CD1c-positive myeloid dendritic cell (primary cell): ENCODE measurements around the gene RFX5.
A peak's percentile ranks its signal among the peaks of the same experiment; 100 is the strongest.

Experiments used
- DNase-seq: peaks from one replicate; pipeline ENCODE4 v3.0.0-alpha.2; 2016; ENCODE audit errors: extremely low spot score

RFX5 gene

DNA sequence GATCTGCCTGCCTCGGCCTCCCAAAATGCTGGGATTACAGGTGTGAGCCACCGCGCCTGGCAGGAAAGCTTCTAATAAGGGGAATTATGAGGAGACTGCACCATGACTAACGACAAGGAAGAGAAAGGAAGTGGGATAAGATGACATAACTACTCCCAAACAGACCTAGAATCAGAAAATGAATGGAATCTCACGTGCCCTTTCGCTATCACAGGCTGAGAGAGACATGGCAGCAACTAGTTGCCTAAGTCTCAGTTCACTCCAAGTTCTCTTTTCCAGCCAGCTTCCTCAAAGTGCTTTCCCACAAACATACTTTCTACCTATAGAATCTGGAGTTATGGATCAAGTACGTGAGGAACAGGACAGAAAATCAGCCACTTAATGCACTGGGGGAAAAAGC lies 21.8 kb downstream of the RFX5 start:
- DNase-seq: peak; percentile 85

DNA sequence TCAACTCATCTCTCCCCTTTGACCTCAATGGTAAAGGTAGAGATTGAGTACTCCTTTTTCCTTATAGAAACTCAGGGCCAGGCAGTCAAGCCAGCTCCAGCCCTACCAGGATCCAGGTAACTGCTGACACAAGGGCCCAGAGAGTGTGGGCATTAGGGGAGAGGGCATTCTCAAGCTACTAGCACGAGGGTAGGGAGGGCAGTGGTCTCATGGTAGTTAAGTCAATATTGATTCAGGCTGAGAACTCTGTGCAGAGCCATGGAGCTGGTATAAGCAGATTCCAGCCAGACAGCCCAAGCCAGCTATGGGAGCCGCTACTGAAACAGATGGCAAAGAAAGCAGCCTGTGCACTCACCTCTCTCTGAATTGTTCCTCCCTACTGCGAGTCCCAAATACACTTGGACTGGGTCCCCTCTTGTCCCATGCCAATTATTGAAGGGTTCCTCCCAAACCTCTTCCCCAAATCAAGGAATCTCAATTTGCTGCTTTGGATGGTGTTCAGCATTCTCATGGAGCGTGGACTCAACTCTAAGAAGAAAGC lies 22.6 kb downstream of the RFX5 start:
- no peak for DNase-seq

DNA sequence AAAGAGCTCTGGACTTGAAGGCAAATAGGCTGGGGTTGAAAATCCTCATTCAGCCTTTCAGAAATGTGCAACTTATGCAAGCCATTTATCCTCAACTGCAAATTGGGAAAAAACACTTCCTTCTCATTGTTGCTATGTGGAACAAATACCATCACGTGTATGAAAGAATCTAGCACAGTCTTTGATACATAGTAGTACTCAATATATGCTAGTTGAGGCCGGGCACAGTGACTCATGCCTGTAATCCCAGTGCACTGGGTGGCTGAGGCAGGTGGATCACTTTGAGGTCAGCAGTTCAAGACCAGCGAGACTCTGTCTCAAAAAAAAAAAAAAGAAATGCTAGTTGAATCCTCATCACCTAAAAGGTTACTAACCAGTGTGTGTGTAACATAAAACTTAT lies 28.1 kb downstream of the RFX5 start:
- DNase-seq: no peak

DNA sequence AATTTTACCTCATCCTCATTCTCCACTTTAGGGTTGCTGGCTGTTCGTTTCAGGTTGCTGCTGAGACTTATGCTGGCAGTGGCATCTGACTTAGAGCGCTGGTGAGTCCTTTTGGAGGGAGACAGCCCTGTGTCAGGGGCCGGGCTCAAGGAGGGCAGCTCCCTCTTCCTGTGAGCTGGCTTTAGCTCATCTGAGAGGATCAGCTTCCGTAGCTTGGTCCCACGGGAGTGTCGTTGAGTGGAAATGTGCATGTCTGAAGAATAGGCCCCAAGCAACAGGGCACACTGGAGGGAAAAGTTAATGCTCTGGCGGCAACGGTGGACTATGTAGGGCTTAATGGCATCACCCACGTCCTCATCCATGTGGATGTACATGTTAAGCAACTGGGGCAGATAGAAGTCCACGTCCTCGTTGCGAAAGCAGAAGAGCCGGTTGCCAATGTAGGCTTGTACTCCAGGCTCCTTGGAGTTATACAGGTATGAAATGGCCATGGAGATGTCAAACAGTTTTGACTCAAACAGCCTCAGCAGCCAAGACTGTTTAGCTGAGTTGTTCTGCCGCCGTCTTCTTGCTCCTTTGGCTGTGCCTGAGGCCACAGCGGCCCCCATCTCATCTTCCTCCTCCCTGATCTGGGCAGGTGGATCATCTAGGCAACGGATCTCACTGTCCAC lies 31.4 kb downstream of the RFX5 start:
- no peak for DNase-seq

DNA sequence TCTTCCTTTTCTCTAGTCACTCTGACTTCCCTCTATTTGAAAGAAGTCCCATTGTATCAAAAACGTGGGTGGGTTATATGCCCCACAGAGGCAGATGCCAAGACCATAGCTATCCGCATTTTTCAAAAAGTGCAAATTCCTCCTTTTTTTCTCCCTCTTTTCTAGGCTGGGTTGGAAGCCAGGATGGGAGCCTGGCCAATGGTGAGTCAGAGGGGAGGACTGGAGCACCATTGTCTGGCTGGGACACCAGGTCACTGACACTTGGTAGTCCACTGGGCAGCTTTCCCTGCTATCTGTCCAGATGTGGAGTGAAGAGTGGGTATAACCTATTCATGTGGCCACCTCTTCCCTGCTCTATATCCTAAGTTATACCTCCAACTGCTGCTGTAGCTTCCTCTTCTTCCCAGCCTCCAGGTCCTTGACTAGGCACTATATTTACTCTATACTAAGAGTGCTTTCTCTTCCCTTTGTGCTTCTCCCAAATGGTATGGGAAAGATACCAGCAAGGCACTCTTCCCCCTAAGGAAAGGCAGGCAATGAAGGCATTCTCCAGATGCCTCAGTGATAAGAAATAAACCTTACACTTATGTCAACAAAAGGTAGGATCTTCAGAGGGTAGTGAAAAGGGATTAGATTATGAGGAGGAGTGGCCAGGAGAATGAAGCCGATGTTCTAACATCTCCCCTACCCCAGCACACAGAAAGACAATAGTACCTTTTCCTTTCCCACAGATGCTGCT lies 32.7 kb downstream of the RFX5 start:
- DNase-seq: no peak

DNA sequence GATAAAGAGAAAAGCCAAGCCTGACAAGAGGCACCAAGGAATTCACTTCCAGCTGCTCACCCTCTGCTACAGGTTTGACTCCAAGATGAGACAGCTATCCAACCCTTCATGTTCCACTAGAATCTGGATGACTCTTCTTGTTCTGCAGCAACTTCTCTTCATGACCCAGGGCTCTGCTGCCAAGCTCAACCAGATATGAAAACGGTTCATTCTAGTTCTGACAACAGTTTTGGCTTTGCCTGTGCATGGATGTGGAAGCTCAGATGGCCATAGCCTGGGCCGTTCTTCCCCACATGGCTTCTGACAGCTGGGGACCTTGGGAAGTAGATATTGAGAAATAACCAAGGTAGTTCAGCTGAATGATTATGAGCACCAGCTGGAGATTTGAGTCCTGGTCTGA lies 33.6 kb downstream of the RFX5 start:
- DNase-seq: no peak

DNA sequence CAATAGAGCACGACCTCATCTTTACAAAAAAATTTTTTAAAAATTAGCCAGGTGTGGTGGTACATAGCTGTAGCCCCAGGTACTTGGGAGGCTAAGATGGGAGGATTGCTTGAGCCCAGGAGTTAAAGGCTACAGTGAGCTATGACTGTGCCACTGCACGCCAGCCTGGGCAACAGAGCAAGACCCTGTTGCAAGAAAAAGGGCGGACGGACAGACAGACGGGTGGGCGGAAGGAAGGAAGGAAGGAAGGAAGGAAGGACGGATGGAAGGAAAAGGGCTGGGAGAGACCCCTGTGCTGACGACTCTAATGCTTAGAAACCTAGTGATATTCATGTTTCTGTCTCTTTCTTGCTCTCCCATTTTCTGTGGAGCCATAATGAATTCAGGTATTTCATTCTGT lies 34.2 kb downstream of the RFX5 start:
- DNase-seq: no peak

DNA sequence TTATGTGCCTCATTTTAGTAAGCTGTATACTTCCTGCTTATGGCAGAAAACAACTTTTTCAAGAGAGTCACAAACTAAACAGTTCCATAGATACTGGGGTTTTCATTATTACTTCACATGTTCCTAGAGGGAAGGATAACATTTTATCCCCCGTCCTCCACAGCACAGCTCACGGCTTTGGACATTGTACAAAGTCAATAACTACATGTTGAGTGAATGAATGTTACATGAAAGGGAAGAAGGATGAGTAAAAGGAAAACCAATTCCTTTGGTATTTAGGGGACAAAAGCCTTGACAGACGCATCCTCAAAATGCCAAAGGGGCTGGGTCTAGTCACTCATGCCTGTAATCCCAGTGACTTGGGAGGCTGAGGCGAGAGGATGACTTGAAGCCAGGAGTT lies 34.6 kb downstream of the RFX5 start:
- DNase-seq: peak; percentile 35

DNA sequence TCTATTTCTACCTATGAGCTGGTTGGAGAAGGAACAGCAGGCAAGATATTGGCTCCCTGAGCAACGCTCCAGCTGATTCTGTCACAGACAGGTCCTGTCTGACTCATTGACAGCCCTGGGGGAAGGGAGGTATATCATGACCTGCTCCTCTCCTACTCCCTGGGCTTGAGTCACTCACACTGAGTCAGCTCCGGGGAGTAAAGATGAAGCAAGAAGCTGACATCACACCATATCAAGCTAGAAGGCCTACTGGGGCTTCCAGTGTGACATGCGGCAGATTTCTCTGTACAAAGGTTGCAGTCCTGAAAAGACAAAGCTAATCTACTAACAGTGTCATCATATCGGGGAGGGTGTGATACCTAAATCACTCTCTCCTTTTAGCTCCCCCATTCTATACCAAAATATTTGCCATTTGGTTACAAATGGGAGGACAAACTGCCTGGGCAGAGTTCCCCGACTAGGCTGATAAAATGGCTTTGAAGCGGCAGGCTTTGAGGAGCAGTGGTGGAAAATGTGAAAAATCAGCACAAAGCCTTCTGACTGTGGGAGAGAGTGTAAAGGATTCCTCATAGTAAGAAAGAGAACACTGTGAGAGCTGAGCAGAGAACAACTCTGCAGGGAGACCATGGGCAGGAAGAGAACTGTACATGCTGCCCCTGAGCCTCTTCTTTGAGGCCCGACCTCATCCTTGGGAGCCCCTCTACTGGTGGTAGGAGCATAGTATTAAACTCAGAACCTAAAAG lies 35.3 kb downstream of the RFX5 start:
- DNase-seq: peak; percentile 96

DNA sequence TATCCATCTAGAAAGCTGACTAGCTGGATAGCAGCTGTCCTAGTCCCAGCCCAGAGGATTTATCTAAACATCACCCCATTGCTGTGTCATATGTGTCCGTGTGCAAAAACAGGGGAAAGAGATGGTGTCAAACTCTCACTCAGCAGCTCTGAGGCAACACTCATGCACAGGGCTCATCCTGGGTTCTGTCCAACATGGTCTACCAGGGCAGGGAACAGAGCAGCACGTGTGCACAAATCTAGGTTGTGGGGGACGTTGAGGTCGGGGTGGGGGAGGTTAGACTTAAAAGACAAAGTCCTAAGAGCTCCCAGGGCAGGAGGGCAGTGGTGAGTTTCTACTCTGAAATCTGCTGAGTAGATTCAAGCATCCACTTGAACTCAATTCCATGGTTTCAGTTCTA lies 36.0 kb downstream of the RFX5 start:
- DNase-seq: peak; percentile 8

DNA sequence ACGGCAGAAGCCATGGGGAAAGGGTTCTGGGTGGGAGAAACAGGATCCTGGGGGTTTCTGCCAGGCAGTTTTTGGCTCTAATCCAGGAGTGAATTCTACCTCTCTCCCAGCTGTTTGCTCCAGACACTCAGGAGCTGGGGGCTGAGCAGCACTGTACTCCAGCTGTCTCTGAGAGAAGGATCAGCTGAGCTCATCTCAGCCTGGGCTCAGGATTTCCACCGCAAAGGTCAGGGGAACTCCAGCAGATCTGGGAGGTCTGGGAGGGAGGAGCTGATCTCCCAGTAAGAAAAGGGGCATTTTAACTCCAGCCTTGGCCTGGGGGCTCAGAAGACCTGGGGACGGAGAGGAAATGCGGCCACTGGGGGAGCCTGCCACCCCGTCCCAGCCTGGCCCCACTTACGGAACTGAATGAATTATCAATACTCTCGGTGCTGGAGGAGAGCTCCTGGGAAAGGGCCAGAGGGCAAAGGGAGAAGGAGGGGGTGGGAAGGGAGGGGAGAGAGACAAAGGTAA lies 37.2 kb downstream of the RFX5 start:
- DNase-seq: no peak

DNA sequence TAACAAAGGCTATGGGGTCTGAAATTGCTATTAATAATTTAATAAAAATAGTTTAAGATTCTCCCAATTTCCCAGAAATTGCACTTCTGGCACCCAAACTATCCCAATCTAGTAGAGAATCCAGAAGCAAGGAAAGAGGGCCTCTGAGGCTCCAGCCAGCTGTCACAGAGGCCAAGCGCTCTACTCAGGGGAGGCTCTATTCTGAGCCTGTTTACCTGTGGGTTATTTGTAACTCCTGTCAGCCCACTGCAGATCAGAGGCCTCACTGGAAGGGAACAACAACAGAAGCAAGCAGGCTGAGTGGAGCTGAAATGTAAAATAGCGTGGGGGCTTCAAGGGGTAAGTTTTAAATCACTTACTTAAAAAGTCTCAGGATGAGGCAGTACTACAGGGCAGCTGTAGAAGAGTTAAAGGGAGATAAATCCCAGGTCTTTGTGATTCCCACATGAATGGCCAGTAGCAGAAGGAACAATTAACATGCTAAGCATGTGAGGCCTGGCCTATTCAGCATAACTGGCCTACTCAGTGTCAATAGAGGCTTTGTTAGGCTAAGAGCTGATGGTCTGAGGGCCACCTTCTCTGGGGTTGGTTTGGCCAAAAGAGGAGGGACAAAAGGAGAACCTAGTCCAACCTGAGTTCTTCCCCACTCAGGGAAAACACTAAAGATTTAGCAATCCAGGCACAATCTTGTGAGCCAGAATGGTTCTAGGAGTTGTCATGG lies 52.1 kb downstream of the RFX5 start:
- DNase-seq: no peak

DNA sequence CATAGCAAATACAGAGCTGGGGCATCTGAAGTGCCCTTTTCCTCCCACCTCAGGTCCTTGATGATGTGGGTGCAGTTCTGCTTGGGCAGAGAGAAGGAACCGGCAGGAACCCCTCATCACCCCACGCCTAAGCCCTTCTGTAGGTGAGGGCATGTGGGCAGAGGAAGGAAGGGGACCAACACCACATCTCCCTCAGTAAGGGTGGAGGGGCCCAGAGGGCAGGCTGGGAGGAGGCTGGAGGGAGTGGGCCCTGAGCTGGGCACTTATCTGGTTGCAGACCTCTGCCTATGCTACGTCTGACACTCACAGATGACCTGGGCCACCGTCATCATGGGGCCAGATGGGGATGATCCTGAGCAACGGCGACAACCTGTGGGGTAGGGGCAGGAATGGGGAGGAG lies 54.0 kb downstream of the RFX5 start:
- no peak for DNase-seq

DNA sequence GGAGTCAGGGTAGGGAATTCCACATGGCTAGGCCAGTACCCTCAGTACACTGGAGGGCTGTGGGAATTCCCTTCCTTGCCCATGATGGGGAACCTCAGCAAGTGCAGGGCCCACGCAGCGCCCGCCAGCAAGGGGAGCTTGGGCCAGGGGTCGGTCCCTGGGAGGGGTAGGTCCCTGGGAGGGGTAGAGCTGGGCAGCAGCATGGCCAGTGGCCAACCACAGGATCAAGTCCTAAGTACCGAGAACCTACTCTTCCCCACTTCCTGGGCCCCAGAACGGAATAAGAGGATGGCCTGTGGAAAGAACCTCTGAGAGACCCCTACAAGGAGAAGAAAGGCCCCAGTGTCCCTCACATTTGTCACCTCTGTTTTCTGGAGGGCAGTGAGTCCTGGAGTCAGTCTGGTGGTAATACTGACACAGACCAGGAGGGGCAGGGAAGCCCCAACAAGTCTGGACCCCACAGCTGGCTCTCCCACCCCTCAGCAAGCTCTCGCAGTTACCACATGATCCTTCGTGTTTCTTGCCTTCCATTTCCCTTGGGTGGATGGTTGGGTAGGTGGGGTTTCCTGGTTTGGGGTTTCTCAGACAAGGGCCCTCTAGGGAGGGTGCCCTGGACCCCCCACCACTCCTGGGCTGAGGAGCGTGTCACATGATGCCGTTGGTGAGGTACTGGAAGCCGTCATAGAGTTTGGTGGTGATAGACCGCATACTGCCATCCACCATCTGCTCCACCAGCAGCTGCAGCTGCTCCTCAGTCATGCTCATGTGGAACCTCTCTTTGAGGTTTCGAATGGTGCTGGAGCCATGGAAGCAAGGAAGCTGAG lies 54.6 kb downstream of the RFX5 start:
- DNase-seq: no peak

DNA sequence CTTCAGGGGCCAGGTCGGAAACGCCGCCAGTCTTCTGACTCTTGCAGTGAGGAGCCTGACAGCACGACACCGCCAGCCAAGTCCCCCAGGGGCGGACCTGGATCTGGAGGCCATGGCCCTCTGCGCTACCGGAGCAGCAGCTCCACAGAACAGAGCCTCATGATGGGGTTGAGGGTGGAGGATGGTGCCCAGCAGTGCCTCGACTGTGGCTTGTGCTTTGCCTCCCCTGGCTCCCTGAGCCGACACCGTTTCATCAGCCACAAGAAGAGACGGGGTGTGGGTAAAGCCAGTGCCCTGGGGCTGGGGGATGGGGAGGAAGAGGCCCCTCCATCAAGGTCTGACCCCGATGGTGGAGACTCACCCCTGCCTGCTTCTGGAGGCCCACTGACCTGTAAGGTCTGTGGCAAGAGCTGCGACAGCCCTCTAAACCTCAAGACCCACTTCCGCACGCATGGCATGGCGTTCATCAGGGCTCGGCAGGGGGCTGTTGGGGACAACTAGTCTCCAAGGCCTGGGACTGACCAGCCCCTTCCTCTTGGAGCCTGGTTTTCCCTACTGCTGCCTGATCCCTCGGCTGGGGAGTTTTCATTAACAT lies 56.2 kb downstream of the RFX5 start:
- no peak for DNase-seq
